ENCODE results near the gene IL4I1.
"Not testable (repeated sequence)": the region's sequence is repeated elsewhere in the genome, so short reads cannot be mapped to it uniquely, and the experiment has no call there.

The IL4I1 gene

GRCh38 chr19:49896863-49897621, at the start of gene IL4I1:
Gene IL4I1 (minus strand): TSS chr19:49896887. CDS start chr19:49896160, 727 bp downstream.
- DNase-seq, result peak; percentile 34

GRCh38 chr19:49946415-49946814, 49.7 kb upstream of the IL4I1 start:
- no peak for DNase-seq

GRCh38 chr19:49944567-49944966, 47.9 kb upstream of the IL4I1 start:
- not testable (repeated sequence) for DNase-seq

GRCh38 chr19:49940482-49940791, 43.8 kb upstream of the IL4I1 start:
- DNase-seq, result no peak

- DNase-seq, result no peak
Observed at GRCh38 chr19:49939721-49940481, 43.2 kb upstream of the IL4I1 start.

GRCh38 chr19:49938662-49939061, 42.0 kb upstream of the IL4I1 start:
- no peak for DNase-seq

GRCh38 chr19:49937750-49938381, 41.2 kb upstream of the IL4I1 start:
- DNase-seq, result peak; percentile 70

- DNase-seq, result no peak
Observed at GRCh38 chr19:49936549-49936948, 39.9 kb upstream of the IL4I1 start.

- DNase-seq, result no peak
Observed at GRCh38 chr19:49933643-49934042, 37.0 kb upstream of the IL4I1 start.

- DNase-seq, result no peak
Observed at GRCh38 chr19:49932731-49933131, 36.0 kb upstream of the IL4I1 start.

GRCh38 chr19:49932041-49932451, 35.4 kb upstream of the IL4I1 start:
- no peak for DNase-seq

GRCh38 chr19:49931293-49932040, 34.8 kb upstream of the IL4I1 start:
- no peak for DNase-seq

GRCh38 chr19:49930483-49931011, 33.9 kb upstream of the IL4I1 start:
- peak; percentile 23 for DNase-seq

GRCh38 chr19:49929611-49930482, 33.2 kb upstream of the IL4I1 start:
- peak; percentile 94 for DNase-seq

GRCh38 chr19:49929121-49929610, 32.5 kb upstream of the IL4I1 start, which contains the start of the genes ATF5 and NUP62:
Gene ATF5 (plus strand): TSS chr19:49929205. CDS start chr19:49930851, 1,646 bp downstream.
Gene NUP62 (minus strand): TSS chr19:49929504. CDS start chr19:49909807, 19,697 bp downstream.
- peak; percentile 90 for DNase-seq

GRCh38 chr19:49927526-49928264, 31.0 kb upstream of the IL4I1 start:
- DNase-seq, result no peak

GRCh38 chr19:49926515-49926914, 29.8 kb upstream of the IL4I1 start:
- DNase-seq, result no peak

- DNase-seq, result no peak
Observed at GRCh38 chr19:49925486-49925885, 28.8 kb upstream of the IL4I1 start.

GRCh38 chr19:49924881-49925210, 28.2 kb upstream of the IL4I1 start:
- not testable (repeated sequence) for DNase-seq

GRCh38 chr19:49924004-49924880, 27.6 kb upstream of the IL4I1 start:
- DNase-seq, result no peak

All from EL (cell line).